GM23338 (cell line): ENCODE results near the gene HS3ST6. TPM values are rescaled to one million over a fixed set of nuclear protein-coding genes. Genes with fewer than 3 reads are reported as not detected.

Source experiments
- ATAC-seq: fragments of 200-7000 bp; cut with Tn5 transposase; 3 replicates; pipeline ENCODE4 v1.9.1; 2020
- DNase-seq: peaks from one replicate; pipeline ENCODE4 v3.0.0-alpha.2; 2015; ENCODE audit warnings: low spot score
- H2AFZ ChIP-seq: fragments of 200-600 bp; sonication (generic); 2 replicates; pipeline ENCODE4 v1.8.0; 2016; ENCODE audit warnings: antibody characterized with exemption, mild to moderate bottlenecking, moderate library complexity
- H3F3A ChIP-seq: fragments of 200-600 bp; sonication (generic); replicated peaks from 2 replicates; pipeline ENCODE4 v1.8.0; 2017; ENCODE audit warnings: antibody characterized with exemption, mixed run types, low read depth
- H3K27ac ChIP-seq: fragments of 200-600 bp; sonication (generic); 2 replicates; pipeline ENCODE4 v1.6.1; 2016; ENCODE audit warnings: low read depth
- H3K27me3 ChIP-seq: fragments of 200-600 bp; sonication (generic); 2 replicates; pipeline ENCODE4 v1.8.0; 2016; ENCODE audit warnings: mild to moderate bottlenecking, mixed run types, moderate library complexity; ENCODE audit not compliant: insufficient read depth
- H3K36me3 ChIP-seq: fragments of 200-600 bp; sonication (generic); 2 replicates; pipeline ENCODE4 v1.8.0; 2016; ENCODE audit warnings: mild to moderate bottlenecking; ENCODE audit not compliant: insufficient read depth
- H3K4me1 ChIP-seq: fragments of 200-600 bp; sonication (generic); 2 replicates; pipeline ENCODE4 v1.8.0; 2016; ENCODE audit warnings: mild to moderate bottlenecking, moderate library complexity; ENCODE audit not compliant: insufficient read depth
- H3K4me2 ChIP-seq: fragments of 200-600 bp; sonication (generic); 2 replicates; pipeline ENCODE4 v1.7.1; 2017; ENCODE audit warnings: mixed run types
- H3K4me3 ChIP-seq: fragments of 200-600 bp; sonication (generic); 2 replicates; pipeline ENCODE4 v1.6.1; 2016; ENCODE audit warnings: mixed run types
- H3K79me2 ChIP-seq: fragments of 200-600 bp; sonication (generic); replicated peaks from 2 replicates; pipeline ENCODE4 v1.8.0; 2017; ENCODE audit warnings: mild to moderate bottlenecking; ENCODE audit not compliant: insufficient read depth
- H3K9me2 ChIP-seq: fragments of 200-600 bp; sonication (generic); 2 replicates; pipeline ENCODE4 v1.8.0; 2017; ENCODE audit not compliant: insufficient read depth
- H4K20me1 ChIP-seq: fragments of 200-600 bp; sonication (generic); replicated peaks from 2 replicates; pipeline ENCODE4 v1.8.0; 2017; ENCODE audit warnings: mild to moderate bottlenecking; ENCODE audit not compliant: insufficient read depth
- H3K27ac Mint-ChIP-seq: 2 replicates; pipeline ENCODE4 v1.8.0; 2020; ENCODE audit warnings: inconsistent platforms, mild to moderate bottlenecking, moderate library complexity, mixed read lengths
- H3K27me3 Mint-ChIP-seq: 3 replicates; pipeline ENCODE4 v1.8.0; 2022; ENCODE audit warnings: low read depth, mild to moderate bottlenecking, moderate library complexity, mixed read lengths, inconsistent platforms; ENCODE audit not compliant: insufficient read depth, poor library complexity
- H3K36me3 Mint-ChIP-seq: 3 replicates; pipeline ENCODE4 v1.8.0; 2021; ENCODE audit warnings: low read depth, mild to moderate bottlenecking, inconsistent platforms, moderate library complexity, mixed read lengths
- H3K4me1 Mint-ChIP-seq: 3 replicates; pipeline ENCODE4 v1.8.0; 2020; ENCODE audit warnings: mild to moderate bottlenecking, inconsistent platforms, mixed read lengths
- H3K4me3 Mint-ChIP-seq: 3 replicates; pipeline ENCODE4 v1.8.0; 2021; ENCODE audit warnings: moderate library complexity, mild to moderate bottlenecking, inconsistent platforms, mixed read lengths
- H3K9me3 Mint-ChIP-seq: 3 replicates; pipeline ENCODE4 v1.8.0; 2020; ENCODE audit warnings: moderate library complexity, mild to moderate bottlenecking, inconsistent platforms, mixed read lengths
- CREB1 ChIP-seq: fragments of 250-450 bp; sonication (Bioruptor Pico); IDR thresholded peaks from 2 replicates; pipeline ENCODE4 v1.5.0; 2020; ENCODE audit warnings: low read depth, mild to moderate bottlenecking, moderate library complexity
- CTCF ChIP-seq, 2 experiments: fragments of 200-600 bp in 1 of 2; sonication (generic) in 1 of 2; conservative IDR thresholded peaks; 2 replicates each; pipeline versions ENCODE4 v1.5.1 to v1.6.1; 2016 to 2017; ENCODE audit warnings: antibody characterized with exemption in 2 of 2, low read depth in 2 of 2, mild to moderate bottlenecking in 2 of 2, moderate library complexity in 1 of 2
- EZH2 ChIP-seq: fragments of 200-600 bp; sonication (generic); IDR thresholded peaks from one replicate; pipeline ENCODE4 v1.8.0; 2017; ENCODE audit warnings: antibody characterized with exemption, mild to moderate bottlenecking, low read depth; ENCODE audit not compliant: unreplicated experiment
- NANOG ChIP-seq: IDR thresholded peaks from 2 replicates; pipeline ENCODE4 v1.6.1; 2016; ENCODE audit warnings: antibody characterized with exemption, borderline replicate concordance
- POLR2AphosphoS5 ChIP-seq: IDR thresholded peaks from 2 replicates; pipeline ENCODE4 v1.6.1; 2016; ENCODE audit warnings: antibody characterized with exemption, low read depth
- REST ChIP-seq: IDR thresholded peaks from one replicate; pipeline ENCODE4 v1.6.1; 2018; ENCODE audit warnings: antibody characterized with exemption; ENCODE audit not compliant: unreplicated experiment
- STAT1 ChIP-seq: IDR thresholded peaks from one replicate; pipeline ENCODE4 v1.6.1; 2016; ENCODE audit warnings: antibody characterized with exemption; ENCODE audit not compliant: unreplicated experiment
- ZNF114 ChIP-seq: fragments of 250-450 bp; sonication (Bioruptor Pico); IDR thresholded peaks from 2 replicates; pipeline ENCODE4 v1.5.0; 2020; ENCODE audit warnings: mild to moderate bottlenecking, moderate library complexity
- ZNF331 ChIP-seq: fragments of 250-450 bp; sonication (Bioruptor Pico); IDR thresholded peaks from 2 replicates; pipeline ENCODE4 v1.5.0; 2020; ENCODE audit warnings: low read depth, mild to moderate bottlenecking, moderate library complexity
- ZNF462 ChIP-seq: fragments of 250-450 bp; sonication (Bioruptor Pico); IDR thresholded peaks from 2 replicates; pipeline ENCODE4 v1.5.0; 2020; ENCODE audit warnings: mild to moderate bottlenecking, moderate library complexity
- polyA plus RNA-seq: library from polyadenylated mRNA; unstranded; fragments of >200 nt; fragmentation: Nextera tagmentation; extraction: Ambion mirVana; gene quantifications from 2 replicates; pipeline ENCODE4 v1.2.1, GENCODE V29; 2016
- total RNA-seq: library from RNA; depleted of rRNA; stranded (reverse); fragments of >200 nt; shearing (Covaris generic); gene quantifications from 2 replicates; pipeline ENCODE4 v1.2.3, GENCODE V29; 2014

The HS3ST6 gene
- total and polyA plus RNA-seq, 2 experiments from 2014 or later: 0.21 TPM; not detected in 1

- TF ChIP-seq ZNF462 (CRISPR knock-in tag) (no peak), CTCF (conservative IDR thresholded peaks at IDR 0.05; ENCODE audit: low read depth in 2 of 2) (no peak), ZNF114 (CRISPR knock-in tag) (no peak), ZNF331 (no peak)
These were observed 32.3 kb upstream of the HS3ST6 start (continued) for GRCh38 chr16:1950559-1950958.

GRCh38 chr16:1950047-1950446 is 31.8 kb upstream of the HS3ST6 start:
- Histone ChIP-seq H3K27me3 (no peaks in the 10 kb centered on the region), H3K4me1 (no peaks in the 10 kb centered on the region), H3F3A (no peaks in the 10 kb centered on the region), H4K20me1 (no peaks in the 10 kb centered on the region), H3K4me3 (no peak overlapping the region), H3K36me3 (no peaks in the 10 kb centered on the region), H3K9me2 (no peaks in the 10 kb centered on the region), H3K4me2 (no peak overlapping the region), H3K79me2 (no peaks in the 10 kb centered on the region), H2AFZ (no peak overlapping the region), H3K27ac (no peak overlapping the region)
- Mint-ChIP-seq H3K9me3 (no peaks in the 10 kb centered on the region), H3K4me3 (no peak overlapping the region), H3K36me3 (no peaks in the 10 kb centered on the region), H3K27ac (no peak overlapping the region), H3K4me1 (no peaks in the 10 kb centered on the region; the same call in 2 of the 3 replicates), H3K27me3 (peaks cover 3% of the 10 kb centered on the region)
- ATAC-seq (no peak), DNase-seq (no peak)
- TF ChIP-seq ZNF114 (CRISPR knock-in tag) (no peak), CREB1 (no peak), NANOG (no peak), STAT1 (no peak), REST (no peak), CTCF (conservative IDR thresholded peaks at IDR 0.05; ENCODE audit: low read depth in 2 of 2) (no peak), POLR2AphosphoS5 (no peak), EZH2 (no peak)
